Bronchial epithelial cell (primary cell): ENCODE measurements around the gene DNAH8. TPM values are rescaled to one million over a fixed set of nuclear protein-coding genes. Genes with fewer than 3 reads are reported as not detected.

Experiments used
- DNase-seq: peaks from one replicate; pipeline ENCODE4 v3.0.0-alpha.2; 2010; ENCODE audit warnings: low read depth
- FAIRE-seq: peaks from 2 replicates; lab custom pipeline; 2011; peaks lifted over from hg19 to GRCh38; lab: Jason Lieb, UNC
- H3K27me3 ChIP-seq: 2 replicates; pipeline ENCODE4 v1.5.1; 2011; ENCODE audit warnings: low read length; ENCODE audit not compliant: control insufficient read depth, insufficient read depth
- H3K36me3 ChIP-seq: 2 replicates; pipeline ENCODE4 v1.5.1; 2011; ENCODE audit warnings: low read length; ENCODE audit not compliant: control insufficient read depth, insufficient read depth
- H3K4me3 ChIP-seq: 2 replicates; pipeline ENCODE4 v1.5.1; 2011; ENCODE audit warnings: mild to moderate bottlenecking, low read depth, low read length, control low read depth
- total RNA-seq: library from RNA; depleted of rRNA; stranded (reverse); fragments of >200 nt; gene quantifications from 2 replicates; pipeline ENCODE4 v1.2.1, GENCODE V29; 2014
- TF ChIP-seq, protein P1 (sequence below): IDR thresholded peaks from 2 replicates; pipeline ENCODE4 v1.5.1; 2011; ENCODE audit warnings: mild to moderate bottlenecking, moderate library complexity, low read length, control low read depth, inconsistent platforms; ENCODE audit not compliant: insufficient read depth, severe bottlenecking

DNAH8 gene
- total RNA-seq, 1 donor from 2014 or later: not detected

DNA sequence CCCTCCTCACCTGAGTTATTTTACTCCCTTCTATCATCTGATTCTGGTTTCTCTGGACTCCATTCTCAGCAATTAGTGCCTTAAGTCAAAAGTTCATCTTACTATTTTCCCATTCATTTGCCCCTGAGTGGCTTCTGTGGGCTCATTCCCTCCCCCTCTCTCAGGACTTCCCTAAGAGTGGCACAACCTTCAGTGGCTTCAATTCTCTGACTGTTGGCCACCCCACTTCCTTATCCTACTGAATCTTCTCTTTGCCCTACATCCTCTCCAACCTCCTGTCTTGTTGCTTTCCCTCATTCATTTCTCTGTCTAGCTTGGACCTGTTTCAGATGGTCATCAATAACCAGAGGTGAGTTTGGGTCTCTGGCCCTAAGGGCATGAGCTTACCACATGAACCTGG lies 272.4 kb downstream of the DNAH8 start:
- no peak for DNase-seq
- peak; percentile 52 for FAIRE-seq
- TF ChIP-seq, protein P1, sequence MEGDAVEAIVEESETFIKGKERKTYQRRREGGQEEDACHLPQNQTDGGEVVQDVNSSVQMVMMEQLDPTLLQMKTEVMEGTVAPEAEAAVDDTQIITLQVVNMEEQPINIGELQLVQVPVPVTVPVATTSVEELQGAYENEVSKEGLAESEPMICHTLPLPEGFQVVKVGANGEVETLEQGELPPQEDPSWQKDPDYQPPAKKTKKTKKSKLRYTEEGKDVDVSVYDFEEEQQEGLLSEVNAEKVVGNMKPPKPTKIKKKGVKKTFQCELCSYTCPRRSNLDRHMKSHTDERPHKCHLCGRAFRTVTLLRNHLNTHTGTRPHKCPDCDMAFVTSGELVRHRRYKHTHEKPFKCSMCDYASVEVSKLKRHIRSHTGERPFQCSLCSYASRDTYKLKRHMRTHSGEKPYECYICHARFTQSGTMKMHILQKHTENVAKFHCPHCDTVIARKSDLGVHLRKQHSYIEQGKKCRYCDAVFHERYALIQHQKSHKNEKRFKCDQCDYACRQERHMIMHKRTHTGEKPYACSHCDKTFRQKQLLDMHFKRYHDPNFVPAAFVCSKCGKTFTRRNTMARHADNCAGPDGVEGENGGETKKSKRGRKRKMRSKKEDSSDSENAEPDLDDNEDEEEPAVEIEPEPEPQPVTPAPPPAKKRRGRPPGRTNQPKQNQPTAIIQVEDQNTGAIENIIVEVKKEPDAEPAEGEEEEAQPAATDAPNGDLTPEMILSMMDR: no peak
- Histone ChIP-seq H3K4me3 (no peak overlapping the region), H3K27me3 (peaks cover 4% of the 10 kb centered on the region), H3K36me3 (no peaks in the 10 kb centered on the region)

DNA sequence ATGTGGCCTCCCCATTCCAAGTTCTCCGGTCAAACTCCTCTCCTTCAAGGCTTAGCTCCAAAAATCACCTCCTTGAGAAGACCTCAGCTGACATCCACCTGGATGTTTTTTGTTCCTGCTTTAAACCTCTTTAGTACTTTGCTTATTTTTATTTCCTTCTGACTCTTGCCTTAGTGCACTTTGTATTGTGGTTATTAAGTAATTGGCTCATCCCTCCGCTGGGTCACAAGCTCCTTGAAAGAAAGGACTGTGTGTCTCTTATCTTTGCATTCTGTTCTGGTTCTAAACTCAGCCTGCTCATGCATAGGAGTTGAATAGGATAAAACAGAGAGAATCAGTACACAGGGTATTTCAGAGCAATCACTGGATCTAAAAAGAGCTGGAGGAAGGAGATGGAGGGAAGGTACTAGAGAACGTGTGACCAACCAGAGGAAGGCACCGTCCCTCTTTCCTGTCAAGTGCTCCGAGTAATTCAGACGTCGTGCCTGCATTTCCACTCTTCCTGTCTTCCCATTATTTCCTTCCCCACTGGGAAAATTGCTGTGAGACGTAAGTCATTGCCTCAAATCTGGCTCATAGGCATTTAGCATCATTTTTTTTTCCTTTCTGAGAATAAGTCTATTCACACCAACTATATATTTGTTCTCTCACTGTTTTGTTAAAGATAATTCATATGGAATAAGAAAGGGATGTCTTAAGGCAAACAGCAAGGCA lies 273.8 kb downstream of the DNAH8 start:
- Histone ChIP-seq H3K36me3 (no peaks in the 10 kb centered on the region), H3K4me3 (no peak overlapping the region), H3K27me3 (peaks cover 4% of the 10 kb centered on the region)
- FAIRE-seq (no peak), DNase-seq (no peak)
- TF ChIP-seq, protein P1: no peak

DNA sequence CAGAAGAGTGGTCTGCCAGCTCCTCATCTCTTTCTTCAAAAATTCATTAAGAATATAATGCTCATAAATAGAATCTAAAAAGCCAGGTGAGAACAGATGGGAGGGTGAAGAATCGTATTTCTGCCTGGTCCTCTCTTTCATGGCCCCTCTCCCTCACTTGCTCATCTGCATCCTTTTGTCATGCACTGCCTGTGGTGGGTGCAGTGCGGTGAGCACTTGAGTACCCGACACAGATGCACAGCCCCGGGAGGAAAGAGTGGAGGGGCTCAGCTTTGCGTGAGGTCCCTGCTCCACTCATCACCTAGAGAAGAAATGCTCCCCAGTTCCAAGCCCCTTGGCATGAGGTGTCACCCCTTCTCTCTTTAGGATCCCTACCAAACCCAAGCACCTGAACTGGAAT lies 275.4 kb downstream of the DNAH8 start:
- no peak for FAIRE-seq
- Histone ChIP-seq H3K36me3 (no peaks in the 10 kb centered on the region), H3K4me3 (no peak overlapping the region), H3K27me3 (peaks cover 4% of the 10 kb centered on the region)
- TF ChIP-seq, protein P1: no peak
- DNase-seq: no peak

DNA sequence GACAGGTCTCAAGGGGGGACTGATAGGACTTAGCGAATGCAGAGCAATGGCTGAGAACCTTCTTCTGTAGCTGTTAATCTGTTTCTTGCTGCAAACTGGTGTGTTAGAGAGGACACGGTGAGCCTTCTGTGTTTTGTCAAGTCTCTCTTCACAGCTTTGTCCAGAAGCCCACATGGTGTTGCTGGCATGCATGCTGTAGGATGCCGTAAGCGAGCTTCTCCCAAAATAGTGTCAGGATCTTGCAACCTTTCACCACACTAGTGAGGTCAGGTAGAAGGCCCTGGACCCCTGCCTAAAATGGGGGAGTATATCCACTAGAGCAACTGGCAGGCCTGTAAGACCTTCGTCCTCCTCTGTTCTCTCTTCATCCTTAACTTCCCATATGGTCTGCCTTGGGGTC lies 281.6 kb downstream of the DNAH8 start:
- H3K4me3 ChIP-seq: no peak overlapping the region
- FAIRE-seq (peak; percentile 50), DNase-seq (no peak)
- H3K27me3 ChIP-seq: peaks cover 3% of the 10 kb centered on the region
- no peaks in the 10 kb centered on the region for H3K36me3 ChIP-seq
- TF ChIP-seq, protein P1: no peak

DNA sequence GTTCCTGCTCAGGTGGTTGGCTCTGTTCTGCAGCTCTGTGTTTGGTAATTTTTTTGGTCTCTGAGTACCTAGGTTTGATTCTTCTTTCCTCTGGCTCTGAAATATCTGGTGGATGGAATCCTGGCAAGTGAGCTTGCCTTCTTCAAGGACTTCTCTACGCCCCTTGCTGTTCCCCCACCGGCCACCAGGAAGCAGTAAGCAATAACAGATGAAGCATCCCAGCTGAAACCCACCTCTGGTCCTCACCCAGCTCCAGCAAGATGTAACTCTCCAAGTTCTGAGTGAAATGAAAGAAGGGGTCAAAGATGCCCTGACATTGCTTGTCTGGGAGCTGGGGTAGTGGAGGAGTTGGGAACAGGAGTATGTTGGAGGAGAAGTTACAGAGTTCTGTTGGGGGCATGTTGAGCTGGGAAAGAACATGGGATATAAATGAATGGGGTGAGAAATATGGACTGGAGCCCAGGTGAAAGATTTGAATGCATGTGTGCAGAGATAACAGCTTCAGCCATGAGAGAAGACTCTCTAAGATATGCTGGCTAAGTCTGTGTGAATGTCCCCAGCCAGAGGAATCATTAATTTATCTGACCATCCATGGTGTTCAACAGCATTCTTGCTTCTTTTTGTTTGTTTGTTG lies 282.1 kb downstream of the DNAH8 start:
- H3K27me3 ChIP-seq: peaks cover 3% of the 10 kb centered on the region
- TF ChIP-seq, protein P1: peak; percentile 27
- H3K36me3 ChIP-seq: no peaks in the 10 kb centered on the region
- FAIRE-seq (no peak), DNase-seq (peak; percentile 5)
- no peak overlapping the region for H3K4me3 ChIP-seq

DNA sequence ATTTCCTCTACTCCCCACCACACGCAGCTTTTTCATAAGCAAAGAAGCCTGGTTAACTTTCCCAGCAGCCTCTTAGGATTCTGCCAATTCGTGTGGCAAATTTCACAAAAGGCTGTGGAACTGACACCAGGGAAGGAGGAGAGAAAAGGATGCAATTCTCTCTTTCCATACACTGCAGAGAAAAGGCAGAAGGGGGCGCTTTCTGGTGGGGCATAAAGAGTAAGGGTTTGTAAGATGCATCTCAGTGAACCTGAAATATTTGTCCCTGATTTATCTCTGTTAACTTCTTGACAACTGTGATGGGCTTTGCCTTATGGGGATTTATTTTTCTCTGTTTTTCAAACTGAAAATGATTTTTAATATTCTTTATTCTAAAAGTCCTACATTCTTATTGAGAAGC lies 288.0 kb downstream of the DNAH8 start:
- Histone ChIP-seq H3K36me3 (no peaks in the 10 kb centered on the region), H3K4me3 (no peak overlapping the region), H3K27me3 (peaks cover 4% of the 10 kb centered on the region)
- FAIRE-seq: no peak
- TF ChIP-seq, protein P1: peak; percentile 28
- peak; percentile 7 for DNase-seq
